Measurements from ENCODE around the gene ANO9.

Gene ANO9

GRCh38 chr11:433111-433510 is 8.7 kb downstream of the ANO9 start:
- no peak for DNase-seq

DNA sequence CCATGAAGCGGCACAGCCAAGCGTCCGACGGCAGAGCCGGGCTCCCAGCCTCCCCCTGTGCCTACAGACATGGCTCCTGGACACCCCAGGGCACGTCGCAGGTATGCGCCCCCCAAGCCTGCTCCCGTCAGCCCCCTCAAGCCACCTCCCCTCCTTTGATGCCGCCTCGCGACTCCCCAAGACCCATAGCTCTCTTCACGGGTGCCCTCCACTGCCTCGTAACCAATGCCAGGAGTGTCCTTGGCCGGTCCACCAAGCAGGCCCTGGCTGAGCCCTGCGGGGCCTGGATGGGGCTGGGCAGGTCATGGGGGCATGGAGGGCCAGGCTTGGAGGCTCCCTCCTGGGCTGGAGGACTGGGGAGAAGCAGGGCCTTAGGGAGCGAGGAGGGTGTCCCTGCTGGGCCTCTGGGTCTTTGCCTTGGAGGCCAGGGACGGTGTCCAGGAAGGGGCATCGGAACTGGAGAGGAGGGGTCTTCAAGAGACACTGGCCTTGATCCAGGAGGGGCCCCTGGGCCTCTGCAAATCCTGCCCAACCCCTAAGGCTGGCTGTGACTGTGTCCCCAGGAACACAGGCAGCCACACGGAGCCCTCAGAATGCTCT is 9.2 kb downstream of the ANO9 start:
- DNase-seq = no peak

DNA sequence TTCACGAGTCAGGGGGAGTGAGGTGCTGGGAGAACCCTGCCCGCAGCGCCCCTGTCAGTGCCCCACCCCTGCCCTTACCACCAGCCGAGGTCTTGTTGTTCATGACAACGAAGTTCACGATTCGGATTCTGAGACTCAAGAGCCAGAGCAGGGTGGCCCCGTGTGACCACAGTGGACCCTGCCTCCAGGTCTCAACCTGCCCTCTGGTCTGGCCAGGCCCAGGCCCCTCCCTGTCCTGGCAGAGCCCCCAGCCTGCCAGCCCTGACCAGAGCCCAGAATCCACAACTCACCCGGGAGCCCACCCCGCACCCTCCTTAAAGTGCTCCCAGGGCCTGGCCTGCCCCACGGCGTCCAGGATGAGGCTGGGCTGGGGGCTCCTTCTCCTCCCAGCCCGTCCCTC is 9.9 kb downstream of the ANO9 start:
- DNase-seq = no peak

DNA sequence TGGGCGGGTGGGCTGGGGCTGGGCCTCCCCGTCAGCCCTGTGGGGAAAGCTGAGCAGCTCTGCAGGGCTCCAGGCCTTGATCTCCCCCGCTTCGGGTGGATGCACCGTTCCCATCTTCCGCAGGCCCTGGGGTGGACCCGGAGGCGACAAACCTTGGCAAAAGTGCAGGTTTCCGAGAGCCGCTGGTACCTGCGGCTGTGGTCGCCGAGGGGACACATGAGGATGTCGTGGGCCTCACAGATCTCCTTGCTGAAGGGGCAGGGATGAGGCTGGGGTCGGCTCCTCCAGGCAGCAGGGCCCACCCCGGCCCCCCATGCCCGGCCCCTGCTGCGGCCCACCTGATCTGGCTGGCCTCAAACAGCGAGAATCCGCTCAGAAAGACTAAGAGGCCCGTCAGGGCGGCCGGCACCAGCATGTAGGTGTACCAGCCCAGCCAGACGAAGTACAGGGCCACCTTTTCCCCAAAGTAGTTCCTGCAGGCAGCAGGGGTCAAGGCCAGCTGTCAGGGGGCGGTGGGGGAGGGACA is 11.8 kb downstream of the ANO9 start:
- DNase-seq = no peak

DNA sequence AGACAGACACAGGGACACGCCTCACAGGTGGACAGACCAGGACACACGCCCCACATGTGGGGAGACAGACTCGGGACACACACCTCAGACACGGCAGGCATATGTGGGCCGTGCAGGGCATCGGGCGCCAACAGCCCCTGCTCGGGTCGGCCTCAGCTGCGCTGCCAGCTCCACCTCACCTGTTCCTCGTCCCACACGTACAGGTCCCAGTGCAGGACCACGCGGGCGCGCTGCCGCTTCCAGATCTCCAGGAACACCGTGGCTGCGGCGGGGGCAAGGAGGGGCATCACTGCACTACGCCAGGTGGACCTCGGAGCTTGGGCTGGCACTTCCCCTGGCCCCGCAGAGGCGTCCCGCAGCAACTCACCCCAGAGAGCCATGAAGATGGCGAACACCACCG is 12.4 kb downstream of the ANO9 start:
- no peak for DNase-seq

- no peak for DNase-seq
These were observed 13.5 kb downstream of the ANO9 start for GRCh38 chr11:428295-428694.

- no peak for DNase-seq
These were observed 15.0 kb downstream of the ANO9 start for GRCh38 chr11:426851-427250.

GRCh38 chr11:425301-425700 is 16.5 kb downstream of the ANO9 start:
- no peak for DNase-seq

DNA sequence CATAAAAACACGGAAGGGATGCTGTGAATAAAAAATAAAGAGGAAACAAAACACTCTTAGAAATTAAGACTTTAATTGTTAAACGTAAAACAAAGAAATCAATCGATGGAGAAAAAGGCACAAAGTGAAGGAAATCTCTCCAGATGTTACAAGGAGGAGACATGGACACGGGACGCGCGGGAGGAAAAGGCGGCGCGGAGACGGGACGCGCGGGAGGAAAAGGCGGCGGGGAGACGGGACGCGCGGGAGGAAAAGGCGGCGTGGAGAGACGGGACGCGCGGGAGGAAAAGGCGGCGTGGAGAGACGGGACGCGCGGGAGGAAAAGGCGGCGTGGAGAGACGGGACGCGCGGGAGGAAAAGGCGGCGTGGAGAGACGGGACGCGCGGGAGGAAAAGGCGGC is 17.0 kb downstream of the ANO9 start:
- DNase-seq = peak; percentile 3

DNA sequence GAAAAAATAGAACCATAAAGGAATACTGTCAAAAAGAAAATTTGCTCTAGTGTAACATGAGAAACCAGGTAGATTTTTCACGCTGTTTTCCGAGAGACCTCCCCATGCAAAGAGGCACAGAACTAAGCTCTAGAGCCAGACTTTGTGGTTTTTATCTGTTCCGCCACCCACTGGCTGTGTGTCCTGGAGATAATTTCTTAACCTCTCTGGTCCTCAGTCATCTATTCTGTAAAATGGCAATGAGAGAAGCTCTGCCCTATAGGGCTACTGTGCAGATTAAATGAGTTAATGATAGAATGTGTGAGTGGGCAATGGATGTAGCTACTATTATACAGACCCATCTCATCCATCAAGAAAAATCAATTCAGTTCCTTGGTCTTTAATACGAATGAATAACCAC is 17.6 kb downstream of the ANO9 start:
- no peak for DNase-seq

GRCh38 chr11:422249-422656 is 19.6 kb downstream of the ANO9 start:
- DNase-seq = peak; percentile 5

DNA sequence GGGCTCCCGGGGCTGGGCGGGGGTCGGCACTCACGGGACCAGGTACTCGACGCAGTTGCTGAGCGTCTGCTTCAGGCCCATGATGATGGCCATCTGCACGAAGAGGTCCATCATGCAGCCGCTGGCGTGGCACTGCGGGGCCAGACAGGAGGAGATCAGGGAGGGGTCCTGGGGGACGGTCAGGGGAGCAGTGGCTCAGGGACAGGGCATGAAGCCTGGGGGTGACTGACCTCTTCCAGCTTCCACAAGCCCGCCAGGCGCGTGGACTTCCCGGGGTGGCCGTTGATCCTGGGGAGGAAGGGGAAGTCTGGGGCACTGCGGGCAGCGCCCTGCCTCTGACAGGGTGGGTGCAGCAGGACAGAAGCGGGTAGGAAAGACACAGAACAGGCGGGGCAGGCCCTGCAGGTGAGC is 20.9 kb downstream of the ANO9 start:
- peak; percentile 13 for DNase-seq

DNA sequence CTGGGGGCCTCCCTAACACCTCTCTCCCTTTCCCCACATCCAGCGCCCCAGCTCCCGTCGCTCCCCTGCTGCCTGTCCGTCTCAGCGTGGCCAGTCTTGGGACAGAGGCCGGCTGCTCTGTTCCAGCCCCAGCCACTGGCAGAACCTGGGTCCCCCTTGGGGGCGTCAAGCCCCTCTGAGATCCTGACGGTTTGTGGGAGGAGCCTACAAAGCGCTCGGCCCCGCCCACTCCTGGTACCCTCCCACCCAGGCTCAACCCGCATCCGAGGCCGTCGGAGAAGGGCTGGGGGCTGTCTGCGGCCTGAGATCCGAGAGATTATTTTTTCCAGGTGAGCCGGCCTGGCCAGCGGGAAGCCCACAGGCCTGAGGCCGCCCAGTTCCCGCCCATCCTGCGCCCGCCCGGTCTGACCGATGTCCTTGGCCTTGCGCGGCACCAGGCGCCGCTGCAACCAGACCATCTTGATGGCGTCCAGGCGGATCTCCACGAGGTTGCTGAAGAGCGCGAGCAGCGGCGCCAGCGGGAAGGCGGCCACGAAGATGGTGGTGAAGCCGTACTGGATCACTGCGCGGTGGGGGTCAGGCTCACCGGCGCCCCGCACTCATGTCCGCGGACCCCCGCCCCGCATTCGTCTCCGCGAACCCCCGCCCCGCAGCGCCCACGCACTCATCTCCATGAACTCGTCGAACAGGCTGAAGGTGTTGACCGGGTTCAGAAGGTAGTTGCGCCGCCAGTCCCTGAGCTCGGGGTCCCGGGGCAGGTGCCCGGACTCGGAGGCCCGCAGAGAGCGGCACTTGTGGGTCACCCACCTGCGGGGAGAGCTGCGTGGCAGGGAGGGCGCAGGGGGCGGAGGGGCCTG is 21.5 kb downstream of the ANO9 start:
- no peak for DNase-seq

- DNase-seq = no peak
These were observed 22.4 kb downstream of the ANO9 start for GRCh38 chr11:419248-420005.

GRCh38 chr11:418343-419247 is 23.2 kb downstream of the ANO9 start:
- no peak for DNase-seq

GRCh38 chr11:417652-418342 is 24.0 kb downstream of the ANO9 start:
- no peak for DNase-seq

DNA sequence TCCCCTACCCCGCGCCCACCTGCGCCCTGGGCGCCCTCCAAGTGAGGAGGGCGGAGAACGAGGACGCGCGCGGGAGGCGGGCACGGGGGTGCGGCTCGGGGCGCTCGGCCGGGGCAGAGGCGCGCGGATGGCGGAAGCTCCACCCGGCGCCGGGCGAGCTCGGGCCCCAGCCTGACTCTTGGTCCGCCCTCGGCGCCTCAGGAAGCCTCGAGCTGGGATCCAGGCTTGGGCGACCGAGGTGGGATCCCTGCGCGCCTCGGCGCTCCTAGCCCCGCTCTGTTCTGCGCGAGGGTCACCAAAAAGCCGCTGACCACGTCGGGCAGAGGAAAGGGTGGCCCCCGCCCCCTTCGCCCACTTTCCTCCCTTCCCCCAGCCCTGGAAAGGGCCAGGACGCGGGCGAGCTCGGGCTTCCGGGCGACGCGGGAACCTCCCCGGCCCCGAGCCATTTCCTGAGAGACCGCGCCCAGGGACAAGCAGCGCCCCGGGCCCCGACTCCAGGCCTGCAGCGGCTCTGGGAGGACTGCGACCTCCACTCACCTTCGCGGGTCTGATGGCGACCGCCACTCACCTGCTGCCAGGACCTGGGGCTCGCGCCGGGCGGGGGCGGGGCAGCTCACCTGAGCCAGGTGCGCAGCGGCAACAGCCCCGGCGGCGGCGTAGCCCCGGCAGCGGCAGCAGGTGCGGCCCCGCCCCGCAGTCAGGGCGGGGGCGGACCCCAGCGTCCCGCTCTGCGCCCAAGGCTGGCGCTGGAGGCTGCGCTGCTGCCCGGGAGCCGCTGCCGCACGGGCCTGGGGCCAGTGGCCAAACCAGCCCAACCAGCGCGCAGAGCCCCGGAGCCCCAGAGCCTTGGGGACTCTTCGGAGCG is 24.8 kb downstream of the ANO9 start:
- peak; percentile 30 for DNase-seq

- DNase-seq = no peak
These were observed 25.6 kb downstream of the ANO9 start for GRCh38 chr11:416051-416756.

DNA sequence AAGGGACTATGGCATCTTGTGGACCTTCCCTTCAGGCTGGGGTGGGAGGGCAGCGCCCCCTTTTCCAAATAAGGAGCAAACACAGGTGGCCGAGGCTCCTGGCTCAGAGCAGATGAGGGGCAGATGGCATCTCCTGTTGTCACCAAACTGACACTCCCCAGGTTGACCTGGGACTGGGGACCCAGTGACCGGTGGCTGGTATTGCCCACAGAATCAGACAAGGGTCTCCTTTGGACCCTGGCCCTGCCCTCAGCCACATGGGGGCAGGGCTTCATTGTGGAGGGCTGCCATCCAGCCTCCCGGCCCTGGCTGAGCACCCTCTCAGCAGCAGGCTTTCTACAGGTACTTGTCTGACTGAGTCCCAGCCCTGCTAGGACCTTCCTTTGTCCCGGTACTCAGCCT is 26.2 kb downstream of the ANO9 start:
- no peak for DNase-seq

DNA sequence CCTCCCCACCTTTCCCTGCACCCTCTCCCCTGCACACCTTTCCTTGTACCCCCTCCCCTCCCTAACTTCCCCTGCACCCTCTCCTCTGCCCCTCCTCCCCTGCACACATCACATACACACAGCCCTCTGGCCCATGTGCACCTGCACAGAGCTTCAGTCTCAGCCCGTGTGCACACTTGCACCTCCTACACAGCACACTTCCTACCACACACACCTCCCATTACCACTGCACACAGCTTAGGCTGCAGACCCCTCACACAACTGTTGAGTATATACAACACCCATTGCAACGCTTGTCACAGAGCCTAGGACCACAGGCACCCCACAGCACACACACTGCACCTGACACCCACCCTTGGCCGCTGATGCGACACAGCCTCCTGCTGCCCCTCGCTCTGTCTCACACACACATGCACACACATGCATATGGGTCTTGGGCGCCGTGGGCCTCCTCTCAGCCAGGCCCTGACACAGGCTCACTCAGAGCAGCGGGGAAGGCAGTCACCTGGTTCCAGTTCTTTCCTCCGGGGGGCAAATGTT is 27.4 kb downstream of the ANO9 start:
- no peak for DNase-seq
